Measurements from ENCODE around the gene WDPCP.
"Not testable (repeated sequence)": the region's sequence is repeated elsewhere in the genome, so short reads cannot be mapped to it uniquely, and the experiment has no call there.

WDPCP gene

DNA sequence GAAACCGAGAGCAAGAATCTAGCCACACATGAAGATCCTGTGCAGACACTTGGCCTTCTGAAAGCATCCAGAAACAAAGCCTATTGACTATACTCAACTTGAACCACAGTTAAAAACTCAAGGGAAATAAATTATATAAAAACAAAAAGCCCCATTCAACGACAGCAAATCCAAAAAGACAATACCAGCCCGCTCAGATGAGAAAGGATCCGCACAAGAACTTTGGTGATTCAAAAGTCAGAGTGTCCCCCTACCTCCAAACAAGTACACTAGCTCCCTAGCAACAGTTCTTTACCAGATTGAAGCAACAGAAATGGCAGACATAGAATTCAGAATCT is 163.2 kb downstream of the WDPCP start:
- H3K27me3 Mint-ChIP-seq = no peaks in the 10 kb centered on the region
- H3K4me3 Mint-ChIP-seq = no peak overlapping the region
- peaks cover 40% of the 10 kb centered on the region for H3K36me3 Mint-ChIP-seq
- H3K9me3 Mint-ChIP-seq (ENCODE audit: low read depth) = peaks cover 19% of the 10 kb centered on the region
- H3K27ac Mint-ChIP-seq = no peak overlapping the region
- no peaks in the 10 kb centered on the region for H3K4me1 Mint-ChIP-seq (ENCODE audit: low read depth)

DNA sequence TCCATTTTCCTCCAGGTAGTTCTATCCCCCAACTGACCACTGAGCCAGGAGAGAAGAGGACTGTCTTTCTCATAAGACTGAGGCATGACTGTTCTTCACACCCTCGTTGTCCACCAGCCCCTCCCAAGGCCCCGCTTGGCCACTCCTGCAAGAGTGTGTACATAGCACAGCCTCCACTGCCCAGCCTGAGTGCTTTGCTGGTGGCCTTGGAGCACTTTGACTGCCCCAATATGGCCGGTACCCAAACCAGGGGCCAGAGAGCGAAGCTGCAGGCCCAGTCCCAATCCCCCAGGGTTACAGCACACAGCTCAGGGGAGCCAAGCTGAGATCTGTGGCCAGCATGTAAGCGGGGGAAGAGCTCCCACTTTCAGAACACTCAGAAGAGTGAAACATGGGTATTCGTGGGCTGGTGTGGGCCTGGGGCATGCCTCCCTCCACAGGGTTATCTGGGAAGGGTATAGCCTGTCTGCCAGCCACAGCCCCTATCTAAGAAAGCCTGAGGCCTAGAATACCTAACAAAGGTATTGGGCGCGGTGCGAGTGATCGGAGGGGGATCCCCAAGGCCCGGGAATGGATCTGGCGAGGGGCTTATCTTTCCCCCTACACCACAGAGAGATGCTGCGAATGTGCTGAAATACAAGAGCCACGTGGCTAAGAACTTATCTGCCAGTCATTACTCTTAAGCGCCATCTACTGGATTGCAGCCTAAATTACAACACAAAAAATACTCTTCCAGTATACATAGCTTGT is 163.8 kb downstream of the WDPCP start:
- peaks cover 19% of the 10 kb centered on the region for H3K9me3 Mint-ChIP-seq (ENCODE audit: low read depth)
- no peaks in the 10 kb centered on the region for H3K4me1 Mint-ChIP-seq (ENCODE audit: low read depth)
- no peak overlapping the region for H3K27ac Mint-ChIP-seq
- no peak overlapping the region for H3K4me3 Mint-ChIP-seq
- H3K36me3 Mint-ChIP-seq = peaks cover 37% of the 10 kb centered on the region
- no peaks in the 10 kb centered on the region for H3K27me3 Mint-ChIP-seq

DNA sequence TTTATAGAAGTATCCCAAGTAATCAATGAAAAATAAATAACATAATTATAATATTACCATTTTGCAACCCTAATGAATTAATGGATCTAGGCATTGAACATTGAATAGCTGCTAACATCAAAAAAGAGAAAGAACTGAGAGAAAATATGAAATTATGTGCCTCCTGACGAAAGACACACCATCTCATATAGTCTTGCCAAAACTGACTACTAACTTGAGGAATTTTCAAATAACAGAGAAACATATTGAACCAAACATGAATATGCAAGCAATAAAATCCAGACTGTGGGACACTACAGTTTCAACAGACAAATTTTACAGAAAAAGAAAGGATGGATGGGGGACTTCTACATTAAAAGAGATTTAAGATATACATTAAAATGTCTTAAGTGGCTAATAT is 165.7 kb downstream of the WDPCP start:
- Mint-ChIP-seq H3K27ac (no peak overlapping the region), H3K4me3 (no peak overlapping the region), H3K27me3 (no peaks in the 10 kb centered on the region), H3K4me1 (ENCODE audit: low read depth) (no peaks in the 10 kb centered on the region), H3K36me3 (peaks cover 32% of the 10 kb centered on the region), H3K9me3 (ENCODE audit: low read depth) (peaks cover 5% of the 10 kb centered on the region)

DNA sequence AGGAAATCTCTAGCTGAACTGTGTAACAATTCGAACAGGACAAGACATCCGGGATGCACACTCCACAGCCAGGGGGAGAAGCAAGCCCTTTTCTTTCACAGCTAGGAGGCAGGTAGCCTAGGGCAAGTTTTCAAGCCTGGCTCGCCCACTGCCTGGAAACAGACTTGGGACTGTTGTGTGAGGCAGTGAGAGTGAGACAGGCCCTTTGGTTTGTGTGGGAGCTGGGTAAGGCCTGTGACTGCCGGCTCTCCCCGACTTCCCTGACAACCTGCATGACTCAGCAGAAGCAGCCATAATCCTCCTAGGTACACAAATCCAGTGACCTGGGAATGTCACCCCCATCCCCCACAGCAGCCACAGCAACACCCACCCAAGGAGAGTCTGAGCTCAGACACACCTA is 179.7 kb downstream of the WDPCP start:
- Mint-ChIP-seq H3K9me3 (ENCODE audit: low read depth) (no peaks in the 10 kb centered on the region), H3K36me3 (peaks cover 9% of the 10 kb centered on the region), H3K27ac (no peak overlapping the region), H3K4me3 (no peak overlapping the region), H3K4me1 (ENCODE audit: low read depth) (peaks cover 5% of the 10 kb centered on the region), H3K27me3 (no peaks in the 10 kb centered on the region)

DNA sequence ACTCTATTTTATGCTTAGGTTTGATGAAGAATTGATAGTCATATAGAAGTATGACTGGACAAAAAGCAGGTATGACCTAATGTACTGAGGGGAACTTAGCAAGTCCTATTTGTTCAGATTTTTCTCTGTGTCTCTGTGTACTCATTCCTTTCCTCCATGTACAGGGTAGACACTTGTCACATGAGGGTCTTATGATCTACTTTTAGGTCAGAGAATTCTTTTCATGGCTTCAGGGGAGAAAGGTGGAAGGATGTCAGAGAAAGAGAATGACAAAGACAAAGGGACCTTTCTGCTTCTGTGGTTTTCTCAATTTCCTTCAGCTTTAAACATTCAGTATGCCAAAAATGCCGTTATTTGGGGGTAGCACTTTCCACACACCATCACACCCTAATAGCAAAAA is 181.6 kb downstream of the WDPCP start:
- Mint-ChIP-seq H3K27me3 (no peaks in the 10 kb centered on the region), H3K4me1 (ENCODE audit: low read depth) (peaks cover 5% of the 10 kb centered on the region), H3K36me3 (peaks cover 21% of the 10 kb centered on the region), H3K27ac (no peak overlapping the region), H3K4me3 (no peak overlapping the region), H3K9me3 (ENCODE audit: low read depth) (no peaks in the 10 kb centered on the region)

DNA sequence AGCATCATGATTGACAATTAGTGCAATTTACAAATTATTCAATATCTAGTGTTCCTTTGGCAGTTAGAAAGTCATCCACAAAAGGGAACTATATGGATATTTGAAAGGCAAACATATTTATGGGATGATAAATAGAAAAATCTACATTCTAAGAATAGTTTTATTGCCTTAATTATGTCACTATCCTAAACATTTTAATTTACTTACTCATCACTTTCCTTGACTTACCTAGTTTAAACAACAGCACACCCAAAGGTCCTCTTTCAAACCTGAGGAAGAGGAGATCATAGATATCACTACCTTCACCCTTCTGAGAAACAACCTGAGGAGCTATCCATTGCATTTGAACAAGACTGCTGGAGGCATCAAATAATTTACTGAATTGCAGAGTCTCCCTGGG is 184.5 kb downstream of the WDPCP start:
- Mint-ChIP-seq H3K27me3 (no peaks in the 10 kb centered on the region), H3K4me1 (ENCODE audit: low read depth) (peaks cover 5% of the 10 kb centered on the region), H3K27ac (no peak overlapping the region), H3K36me3 (peaks cover 27% of the 10 kb centered on the region), H3K9me3 (ENCODE audit: low read depth) (no peaks in the 10 kb centered on the region), H3K4me3 (no peak overlapping the region)

DNA sequence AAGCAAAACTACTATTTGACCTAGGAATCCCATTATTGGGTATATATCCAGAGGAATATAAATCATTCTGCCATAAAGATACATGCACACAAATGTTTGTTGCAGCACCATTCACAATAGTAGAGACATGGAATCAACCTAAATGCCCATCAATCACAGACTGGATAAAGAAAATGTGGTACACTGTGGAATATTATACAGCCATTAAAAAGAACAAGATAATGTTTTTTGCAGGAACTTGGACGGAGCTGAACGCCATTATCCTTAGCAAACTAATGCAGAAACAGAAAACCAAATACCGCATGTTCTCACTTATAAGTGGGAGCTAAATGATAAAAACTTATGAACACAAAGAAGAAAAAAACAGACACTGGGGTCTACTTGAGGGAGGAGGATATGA is 185.4 kb downstream of the WDPCP start:
- H3K4me1 Mint-ChIP-seq (ENCODE audit: low read depth); H3K4me3 Mint-ChIP-seq; H3K27ac Mint-ChIP-seq; H3K9me3 Mint-ChIP-seq (ENCODE audit: low read depth); H3K27me3 Mint-ChIP-seq: not testable (repeated sequence)
- peaks cover 27% of the 10 kb centered on the region for H3K36me3 Mint-ChIP-seq

DNA sequence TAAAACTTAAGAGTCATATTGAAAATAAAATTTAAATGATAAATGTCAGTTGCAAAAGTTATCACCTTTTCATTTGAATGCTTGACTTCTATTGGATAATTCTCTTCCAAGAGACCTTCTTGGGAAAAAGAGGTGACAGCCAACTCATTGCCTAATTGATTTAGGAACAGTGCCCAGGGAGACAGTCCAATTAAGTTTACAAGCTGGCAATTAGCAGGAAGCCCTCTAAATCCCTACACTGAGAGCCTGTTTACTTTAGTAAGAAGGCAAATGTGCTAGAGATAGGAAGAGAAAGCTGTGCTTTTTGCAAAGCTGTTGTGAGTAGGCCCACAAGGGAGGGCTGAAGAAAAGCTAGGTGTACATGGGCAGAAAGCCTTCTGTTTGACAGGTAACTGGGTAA is 189.1 kb downstream of the WDPCP start:
- Mint-ChIP-seq H3K4me1 (ENCODE audit: low read depth) (no peaks in the 10 kb centered on the region), H3K27ac (no peak overlapping the region), H3K36me3 (peaks cover 36% of the 10 kb centered on the region), H3K4me3 (no peak overlapping the region), H3K27me3 (no peaks in the 10 kb centered on the region), H3K9me3 (ENCODE audit: low read depth) (no peaks in the 10 kb centered on the region)

DNA sequence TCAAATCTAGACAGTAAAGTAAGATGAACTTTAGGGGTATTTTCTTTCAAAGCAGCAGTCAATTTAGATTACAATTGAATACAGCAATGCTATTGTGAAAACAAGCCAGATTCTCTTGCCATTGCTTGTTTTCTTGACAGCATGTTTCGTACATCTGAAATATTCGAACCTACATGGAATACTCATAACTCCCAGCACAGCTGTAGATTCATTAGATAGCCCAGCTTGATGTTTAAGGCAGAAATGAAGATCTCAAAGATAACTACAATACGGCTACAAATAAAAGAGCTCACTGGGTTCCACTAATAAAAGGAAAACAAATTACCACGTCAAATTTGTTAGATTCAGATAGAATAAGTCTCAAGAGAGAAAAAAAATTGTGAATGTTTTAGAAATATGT is 208.8 kb downstream of the WDPCP start:
- Mint-ChIP-seq H3K9me3 (ENCODE audit: low read depth) (no peaks in the 10 kb centered on the region), H3K27ac (no peak overlapping the region), H3K36me3 (peaks cover 38% of the 10 kb centered on the region), H3K27me3 (no peaks in the 10 kb centered on the region), H3K4me1 (ENCODE audit: low read depth) (no peaks in the 10 kb centered on the region), H3K4me3 (no peak overlapping the region)

DNA sequence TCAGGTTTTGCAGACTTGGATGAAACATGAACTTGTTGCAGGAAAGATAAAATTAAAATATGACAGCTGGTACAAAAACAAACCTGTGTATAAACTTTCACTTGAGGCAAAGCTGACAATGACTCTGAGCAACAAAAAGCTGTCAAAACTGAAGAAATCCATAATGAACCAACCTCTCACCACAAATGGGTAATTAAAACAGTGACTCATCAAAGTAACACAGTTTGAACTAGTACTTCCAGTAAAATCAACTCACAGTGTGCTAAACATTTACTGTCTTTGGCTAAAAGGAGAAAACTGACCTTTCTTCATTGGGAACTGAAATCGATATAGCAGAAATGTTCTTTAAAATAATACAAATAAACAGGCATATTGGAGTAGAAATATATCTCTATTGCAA is 209.7 kb downstream of the WDPCP start:
- Mint-ChIP-seq H3K27ac (no peak overlapping the region), H3K4me3 (no peak overlapping the region), H3K27me3 (no peaks in the 10 kb centered on the region), H3K9me3 (ENCODE audit: low read depth) (peaks cover 4% of the 10 kb centered on the region), H3K36me3 (peaks cover 38% of the 10 kb centered on the region), H3K4me1 (ENCODE audit: low read depth) (no peaks in the 10 kb centered on the region)

DNA sequence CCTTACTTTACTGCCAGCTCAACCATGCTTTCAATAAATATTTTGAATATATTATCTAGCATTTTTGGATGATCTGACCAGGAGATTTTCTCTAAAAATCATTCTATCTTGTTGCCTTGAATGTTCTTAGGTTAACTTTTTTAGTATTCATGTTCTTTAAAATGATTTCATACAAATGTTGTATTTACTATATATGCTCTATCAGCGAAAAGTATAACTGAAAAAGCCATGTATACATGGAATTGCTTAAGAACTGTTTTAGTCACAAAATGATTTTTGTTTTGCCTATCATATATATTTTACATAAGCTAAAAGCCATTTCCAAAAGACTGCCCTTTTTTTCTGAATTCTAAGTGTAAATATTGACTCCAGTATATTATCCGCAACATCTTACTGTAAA is 213.9 kb downstream of the WDPCP start:
- Mint-ChIP-seq H3K4me1 (ENCODE audit: low read depth) (no peaks in the 10 kb centered on the region), H3K27me3 (no peaks in the 10 kb centered on the region), H3K9me3 (ENCODE audit: low read depth) (peaks cover 13% of the 10 kb centered on the region), H3K27ac (no peak overlapping the region), H3K36me3 (peaks cover 38% of the 10 kb centered on the region), H3K4me3 (no peak overlapping the region)

DNA sequence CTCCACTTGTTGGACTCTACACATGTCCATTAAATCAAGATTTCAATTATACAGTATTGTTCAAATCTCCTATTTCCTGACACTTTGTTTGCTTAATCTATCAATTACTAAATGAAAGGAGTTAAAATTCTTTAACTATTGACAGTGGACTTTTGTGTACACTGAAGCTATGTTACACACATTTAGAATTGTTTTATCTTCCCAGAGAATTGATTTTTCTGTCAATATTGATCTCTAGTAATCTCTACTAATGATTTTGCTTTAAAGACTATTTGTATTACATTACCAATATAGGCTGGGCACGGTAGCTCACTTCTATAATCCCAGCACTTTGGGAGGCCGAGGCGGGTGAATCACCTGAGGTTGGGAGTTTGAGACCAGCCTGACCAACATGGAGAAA is 215.7 kb downstream of the WDPCP start:
- Mint-ChIP-seq H3K4me1 (ENCODE audit: low read depth) (no peaks in the 10 kb centered on the region), H3K36me3 (peaks cover 43% of the 10 kb centered on the region), H3K27ac (no peak overlapping the region), H3K27me3 (no peaks in the 10 kb centered on the region), H3K9me3 (ENCODE audit: low read depth) (peaks cover 16% of the 10 kb centered on the region), H3K4me3 (no peak overlapping the region)

DNA sequence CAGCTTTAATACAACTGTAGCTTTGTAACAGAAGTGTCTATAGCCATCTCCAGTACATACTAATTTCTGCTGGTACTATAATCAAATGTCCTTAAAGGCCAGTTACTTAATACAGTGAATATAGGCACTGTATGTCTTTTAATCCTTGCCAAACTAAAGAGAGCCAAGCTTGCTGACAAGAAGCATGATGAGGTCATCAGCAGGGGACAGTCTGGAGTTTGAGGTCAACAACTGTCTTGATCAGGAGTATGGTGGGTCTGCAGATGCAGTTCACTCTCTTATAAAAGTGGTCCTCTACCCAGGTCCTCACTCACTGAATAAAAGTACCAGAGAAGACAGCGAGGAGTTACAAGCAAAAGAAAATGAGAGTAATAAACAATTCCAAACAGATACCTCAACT is 219.1 kb downstream of the WDPCP start:
- Mint-ChIP-seq H3K27me3 (no peaks in the 10 kb centered on the region), H3K27ac (no peak overlapping the region), H3K4me1 (ENCODE audit: low read depth) (no peaks in the 10 kb centered on the region), H3K36me3 (peaks cover 36% of the 10 kb centered on the region), H3K4me3 (no peak overlapping the region), H3K9me3 (ENCODE audit: low read depth) (peaks cover 16% of the 10 kb centered on the region)

DNA sequence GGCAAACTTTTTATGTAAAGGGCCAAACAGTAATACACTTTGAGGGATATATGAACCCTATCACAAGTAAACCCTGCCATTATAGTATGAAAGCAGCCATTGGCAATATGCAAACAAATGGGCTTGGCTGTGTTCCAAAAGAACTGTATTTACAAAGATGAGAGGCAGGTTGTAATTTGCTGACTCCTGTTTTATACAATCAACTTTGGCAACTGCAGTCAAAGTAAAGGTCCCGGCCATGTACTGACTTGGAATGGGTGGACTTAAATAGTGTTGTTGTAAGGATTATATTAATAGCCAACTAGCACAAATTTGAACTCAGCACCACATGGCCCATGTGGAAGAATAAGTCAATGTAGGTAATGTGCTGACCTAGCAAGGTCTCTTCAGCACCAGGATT is 223.4 kb downstream of the WDPCP start:
- peaks cover 3% of the 10 kb centered on the region for H3K4me1 Mint-ChIP-seq (ENCODE audit: low read depth)
- peaks cover 16% of the 10 kb centered on the region for H3K36me3 Mint-ChIP-seq
- H3K4me3 Mint-ChIP-seq = no peak overlapping the region
- peaks cover 4% of the 10 kb centered on the region for H3K9me3 Mint-ChIP-seq (ENCODE audit: low read depth)
- no peaks in the 10 kb centered on the region for H3K27me3 Mint-ChIP-seq
- no peak overlapping the region for H3K27ac Mint-ChIP-seq

DNA sequence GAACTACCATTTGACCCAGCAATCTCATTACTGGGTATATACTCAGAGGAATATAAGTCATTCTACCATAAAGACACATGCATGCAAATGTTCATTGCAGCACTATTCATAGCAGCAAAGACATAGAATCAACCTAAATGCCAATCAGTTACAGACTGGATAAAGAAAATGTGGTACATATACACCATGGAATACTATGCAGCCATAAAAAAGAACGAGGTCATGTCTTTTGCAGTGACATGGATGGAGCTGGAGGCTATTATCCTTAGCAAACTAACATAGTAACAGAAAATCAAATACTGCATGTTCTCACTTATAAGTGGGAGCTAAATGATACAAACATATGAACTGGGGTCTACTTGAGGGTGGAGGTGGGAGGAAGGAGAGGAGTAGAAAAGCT is 230.6 kb downstream of the WDPCP start:
- H3K4me3 Mint-ChIP-seq; H3K27ac Mint-ChIP-seq; H3K27me3 Mint-ChIP-seq; H3K4me1 Mint-ChIP-seq (ENCODE audit: low read depth): not testable (repeated sequence)
- Mint-ChIP-seq H3K36me3 (peaks cover 47% of the 10 kb centered on the region), H3K9me3 (ENCODE audit: low read depth) (peaks cover 24% of the 10 kb centered on the region)

DNA sequence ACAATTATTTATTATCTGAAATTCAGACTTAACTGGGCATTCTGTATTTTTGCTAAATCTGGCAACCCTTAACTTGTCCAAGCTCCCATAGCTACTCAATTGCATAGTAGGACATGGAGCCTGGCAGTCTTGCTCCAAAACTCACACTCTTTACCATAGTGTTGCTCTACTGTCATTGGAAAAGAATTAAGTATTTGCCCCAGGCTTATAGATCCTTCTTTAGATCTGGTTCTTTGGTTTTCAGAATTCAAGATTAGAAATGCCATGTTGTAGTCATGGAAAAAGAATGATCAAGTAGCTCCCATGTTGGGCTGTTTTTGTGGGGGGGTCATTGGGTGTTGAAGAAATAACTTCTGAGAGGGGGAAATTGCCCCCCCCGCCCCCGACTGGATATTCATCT is 240.9 kb downstream of the WDPCP start:
- Mint-ChIP-seq H3K27ac (no peak overlapping the region), H3K4me3 (no peak overlapping the region), H3K9me3 (ENCODE audit: low read depth) (peaks cover 21% of the 10 kb centered on the region), H3K36me3 (peaks cover 45% of the 10 kb centered on the region), H3K4me1 (ENCODE audit: low read depth) (no peaks in the 10 kb centered on the region), H3K27me3 (no peaks in the 10 kb centered on the region)
